Astrocyte (in vitro differentiated cells and primary cell): Measurements from ENCODE around the gene RUNDC1.

Experiments used
- CTCF ChIP-seq: IDR thresholded peaks from 2 replicates; pipeline ENCODE4 v1.5.1; 2011; ENCODE audit warnings: low read depth, mild to moderate bottlenecking, inconsistent platforms, low read length, moderate library complexity; ENCODE audit not compliant: insufficient read depth
- EZH2 ChIP-seq: IDR thresholded peaks from 2 replicates; pipeline ENCODE4 v1.6.1; 2012; ENCODE audit warnings: mild to moderate bottlenecking, low read length, inconsistent platforms; ENCODE audit not compliant: insufficient read depth

GRCh38 chr17:43027091-43028032, 47.0 kb downstream of the RUNDC1 start:
- TF ChIP-seq CTCF (no peak), EZH2 (no peak)
